NCI-H146 (cell line): ENCODE measurements around the gene LRP5.
"Not testable (repeated sequence)": the region's sequence is repeated elsewhere in the genome, so short reads cannot be mapped to it uniquely, and the experiment has no call there.

ENCODE experiments used
- DNase-seq: peaks from one replicate; lab custom pipeline; 2025; lab: John Stamatoyannopoulos, UW

LRP5 gene

DNA sequence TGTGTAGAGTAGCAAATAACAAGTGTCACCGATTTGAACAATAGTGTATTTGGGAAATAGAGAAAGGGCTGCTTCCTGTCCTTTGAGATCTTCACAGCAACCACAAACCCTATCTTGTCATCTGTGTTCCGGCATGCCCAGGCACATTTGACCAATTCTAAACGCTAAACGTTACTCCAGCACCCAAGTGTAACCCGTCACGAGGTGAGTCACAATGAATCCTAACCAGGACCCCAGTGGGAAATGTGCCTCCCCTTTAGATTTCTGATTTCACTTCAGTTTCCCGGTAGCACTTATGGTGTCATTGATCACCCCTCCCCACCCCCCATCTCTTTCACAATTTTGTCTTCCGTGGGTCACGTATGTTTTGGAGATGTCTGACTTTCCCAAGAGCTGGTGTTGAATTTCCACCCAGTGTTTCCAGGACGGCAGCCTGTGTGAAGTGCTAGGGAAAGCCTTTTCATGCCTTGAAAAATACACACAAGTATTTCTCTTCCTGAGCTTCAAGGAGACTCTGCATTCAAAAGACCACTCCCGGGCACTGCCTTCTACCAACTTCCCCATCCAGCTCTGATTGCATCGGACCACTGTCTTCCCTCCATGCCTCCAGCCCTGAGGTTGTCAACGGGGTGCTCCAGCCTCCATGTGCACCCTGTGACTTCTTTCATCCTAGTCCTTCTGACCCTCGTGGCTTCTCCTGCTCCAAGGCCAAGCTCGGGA, 30.1 kb upstream of the LRP5 start:
- DNase-seq: no peak

DNA sequence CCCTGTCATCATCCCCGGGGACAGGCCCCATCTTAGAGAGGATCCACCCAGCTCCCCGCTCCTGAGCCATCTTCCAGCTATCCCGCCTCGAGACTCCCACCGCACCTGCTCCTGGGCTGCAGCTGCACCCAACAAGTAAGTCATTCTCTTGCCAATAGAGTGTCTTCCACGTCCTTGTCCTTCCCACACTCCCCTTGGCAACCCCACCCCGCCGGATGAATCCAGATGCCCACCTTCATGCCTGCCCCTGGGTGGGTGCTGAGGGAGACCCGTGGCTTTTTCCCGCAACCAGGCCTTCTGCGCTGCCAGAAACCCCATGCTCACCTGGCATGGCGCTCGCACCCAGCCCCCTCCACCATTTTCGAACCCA, 29.5 kb upstream of the LRP5 start:
- DNase-seq: no peak

DNA sequence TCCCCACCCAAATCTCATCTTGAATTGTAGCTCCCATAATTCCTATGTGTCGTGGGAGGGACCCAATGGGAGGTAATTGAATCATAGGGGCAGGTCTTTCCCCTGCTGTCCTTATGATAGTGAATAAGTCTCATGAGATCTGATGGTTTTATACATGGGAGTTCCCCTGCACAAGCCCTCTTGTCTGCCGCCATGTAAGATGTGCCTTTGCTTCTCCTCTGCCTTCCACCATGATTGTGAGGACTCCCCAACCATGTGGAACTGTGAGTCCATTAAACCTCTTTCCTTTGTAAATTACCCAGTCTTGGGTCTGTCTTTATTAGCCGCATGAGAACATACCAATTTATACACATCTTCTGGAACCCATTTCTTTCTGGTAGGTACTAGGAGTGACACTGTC, 27.8 kb upstream of the LRP5 start:
- DNase-seq: not testable (repeated sequence)

DNA sequence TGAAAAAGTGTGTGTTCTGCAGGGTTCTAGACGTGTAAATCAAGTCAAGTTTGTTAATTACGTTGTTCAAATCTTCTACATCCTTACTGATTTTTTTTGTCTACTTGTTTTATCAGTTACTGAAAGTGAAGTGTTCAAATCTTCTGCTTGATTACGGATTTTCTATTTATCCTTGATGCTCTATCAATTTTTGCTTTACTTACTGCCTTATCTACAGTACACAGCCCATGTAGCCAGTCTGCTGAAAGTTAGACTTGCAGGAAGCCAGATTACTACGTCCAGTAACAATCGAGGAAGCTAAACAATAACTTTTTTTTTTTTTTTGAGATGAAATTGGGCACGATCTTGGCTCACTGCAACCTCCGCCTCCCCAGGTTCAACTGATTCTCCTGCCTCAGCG, 25.0 kb upstream of the LRP5 start:
- DNase-seq: no peak

DNA sequence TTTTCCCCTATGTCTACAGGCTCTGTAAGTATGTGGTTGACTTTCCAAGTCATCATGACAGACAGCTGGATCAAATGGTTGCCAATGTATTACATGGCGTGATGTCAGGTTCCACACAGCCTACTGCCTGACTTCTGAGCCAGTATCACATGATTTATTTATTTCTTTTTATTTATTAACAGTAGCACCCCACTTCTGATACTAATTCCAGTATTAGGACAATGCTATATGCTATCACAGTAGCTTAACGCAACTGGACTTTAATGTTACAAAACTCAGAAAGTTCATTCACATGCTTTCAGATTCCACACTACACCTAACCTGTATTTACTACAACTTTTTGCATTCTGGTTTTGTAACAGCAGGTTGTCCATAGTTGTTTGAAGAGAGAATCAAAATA, 22.9 kb upstream of the LRP5 start:
- no peak for DNase-seq

DNA sequence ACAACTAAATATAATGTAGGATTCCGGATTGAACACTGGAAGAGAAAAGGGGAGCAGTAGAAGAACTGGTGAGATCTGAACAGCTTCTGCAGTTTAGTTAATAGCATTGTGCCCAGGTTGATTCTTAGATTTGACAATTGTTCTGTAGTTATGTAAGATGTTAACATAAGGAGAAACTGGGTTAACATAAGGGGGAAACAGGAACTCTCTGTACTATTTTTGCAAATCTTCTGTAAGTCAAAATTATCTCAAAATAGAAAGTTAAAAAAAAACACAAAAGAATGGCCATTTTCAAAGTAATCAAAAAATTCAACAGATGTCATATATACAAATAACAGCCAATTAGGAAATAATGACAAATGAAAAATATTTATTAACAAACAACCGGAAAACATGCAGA, 18.7 kb upstream of the LRP5 start:
- no peak for DNase-seq

DNA sequence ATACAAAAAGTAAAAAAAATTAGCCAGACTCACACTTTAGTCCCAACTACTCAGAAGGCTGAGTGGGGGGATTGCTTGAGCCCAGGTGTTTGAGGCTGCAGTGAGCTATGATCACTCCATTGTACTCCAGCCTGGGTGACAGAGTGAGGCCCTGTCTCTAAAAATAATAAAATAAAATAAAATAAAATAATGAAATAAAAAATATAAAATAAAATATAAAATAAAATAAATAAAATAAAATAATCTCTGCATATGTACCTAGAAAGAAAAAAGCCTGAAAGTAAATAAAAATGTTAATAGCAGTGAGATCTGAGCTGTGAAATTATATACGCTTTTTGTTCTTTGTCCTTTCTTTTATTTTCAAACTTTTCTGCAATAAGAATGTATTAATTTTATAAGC, 17.1 kb upstream of the LRP5 start:
- no peak for DNase-seq

DNA sequence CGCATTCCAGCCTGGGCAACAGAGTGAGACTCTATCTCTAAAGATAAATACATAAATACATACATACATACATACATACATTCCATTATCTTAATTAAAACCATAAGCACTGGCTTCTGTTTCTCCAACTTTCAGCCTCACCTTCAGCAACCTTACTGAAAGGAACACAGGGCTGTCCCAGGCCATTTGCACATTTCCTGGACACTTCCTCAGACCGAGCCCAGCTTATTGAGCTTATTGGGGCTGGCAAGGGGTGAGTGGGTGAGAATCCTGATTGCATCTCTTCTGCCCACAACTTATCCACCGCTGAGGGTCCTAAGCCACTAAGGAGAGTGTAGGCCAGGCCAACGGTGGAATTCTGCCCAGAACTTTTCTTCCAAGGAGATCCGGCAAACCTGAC, 16.5 kb upstream of the LRP5 start:
- DNase-seq: no peak

DNA sequence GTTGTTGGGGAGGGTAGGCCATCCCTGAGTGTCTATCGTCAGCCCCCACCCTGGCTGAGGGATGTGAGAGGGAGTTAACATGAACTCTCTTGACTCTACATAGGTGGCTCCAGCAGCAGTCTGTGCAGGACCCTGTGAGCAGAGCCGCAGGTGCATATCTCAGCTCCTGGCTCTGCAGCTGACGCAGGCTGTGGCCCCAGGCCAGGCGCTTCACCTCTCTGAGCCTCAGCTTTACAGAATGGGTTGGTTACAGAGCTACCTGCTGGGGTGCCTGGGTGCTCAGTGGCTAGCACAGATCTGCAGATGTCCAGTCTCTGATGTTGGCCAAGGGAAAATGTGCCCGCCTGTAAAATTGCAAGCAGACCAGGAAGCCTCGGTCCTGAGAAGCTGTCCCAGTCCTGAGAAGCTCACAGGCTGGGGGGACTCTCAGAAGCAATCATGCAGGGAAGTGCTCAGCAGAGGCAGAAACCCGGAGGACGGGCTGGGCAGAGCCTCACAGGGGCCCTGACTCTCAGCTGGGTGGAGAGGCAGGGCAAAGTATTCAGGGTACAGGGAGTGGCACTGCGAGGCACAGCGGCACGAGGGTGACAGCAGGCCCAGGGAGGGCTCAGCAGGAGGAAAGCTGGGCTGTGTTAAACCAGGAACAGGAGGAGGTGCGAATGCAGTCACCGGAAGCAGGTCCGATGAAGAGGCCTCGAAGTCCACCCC, 15.9 kb upstream of the LRP5 start:
- DNase-seq: no peak

DNA sequence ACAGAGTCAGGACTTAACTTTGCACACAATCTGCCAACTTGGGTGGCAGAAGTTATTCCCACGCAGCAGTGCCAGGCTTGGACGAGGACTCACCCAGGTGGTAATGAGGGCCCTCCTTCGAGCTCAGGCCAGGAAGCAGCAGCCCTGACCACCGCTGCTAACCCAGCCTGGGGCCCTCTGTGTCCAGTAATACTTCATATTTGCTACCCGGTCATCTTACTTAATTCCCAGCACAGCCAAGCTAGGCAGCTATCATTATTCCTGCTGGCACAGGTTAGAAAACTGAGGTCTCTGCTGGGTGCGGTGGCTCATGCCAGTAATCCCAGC, 15.4 kb upstream of the LRP5 start:
- no peak for DNase-seq

DNA sequence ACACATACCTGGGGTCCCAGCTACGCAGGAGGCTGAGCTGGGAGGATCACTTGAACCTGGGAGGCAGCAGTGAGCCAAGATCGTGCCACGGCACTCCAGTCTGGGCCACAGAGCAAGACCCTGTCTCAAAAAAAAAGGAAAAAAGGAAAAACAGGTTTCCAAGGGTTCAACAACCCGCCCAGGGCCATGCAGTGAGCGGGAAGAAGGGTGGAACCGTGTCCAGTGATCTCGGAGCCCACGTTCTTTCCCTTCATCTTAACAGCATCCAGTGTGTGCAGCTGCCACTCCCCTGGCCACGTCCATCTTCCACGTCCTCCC, 14.9 kb upstream of the LRP5 start:
- no peak for DNase-seq

DNA sequence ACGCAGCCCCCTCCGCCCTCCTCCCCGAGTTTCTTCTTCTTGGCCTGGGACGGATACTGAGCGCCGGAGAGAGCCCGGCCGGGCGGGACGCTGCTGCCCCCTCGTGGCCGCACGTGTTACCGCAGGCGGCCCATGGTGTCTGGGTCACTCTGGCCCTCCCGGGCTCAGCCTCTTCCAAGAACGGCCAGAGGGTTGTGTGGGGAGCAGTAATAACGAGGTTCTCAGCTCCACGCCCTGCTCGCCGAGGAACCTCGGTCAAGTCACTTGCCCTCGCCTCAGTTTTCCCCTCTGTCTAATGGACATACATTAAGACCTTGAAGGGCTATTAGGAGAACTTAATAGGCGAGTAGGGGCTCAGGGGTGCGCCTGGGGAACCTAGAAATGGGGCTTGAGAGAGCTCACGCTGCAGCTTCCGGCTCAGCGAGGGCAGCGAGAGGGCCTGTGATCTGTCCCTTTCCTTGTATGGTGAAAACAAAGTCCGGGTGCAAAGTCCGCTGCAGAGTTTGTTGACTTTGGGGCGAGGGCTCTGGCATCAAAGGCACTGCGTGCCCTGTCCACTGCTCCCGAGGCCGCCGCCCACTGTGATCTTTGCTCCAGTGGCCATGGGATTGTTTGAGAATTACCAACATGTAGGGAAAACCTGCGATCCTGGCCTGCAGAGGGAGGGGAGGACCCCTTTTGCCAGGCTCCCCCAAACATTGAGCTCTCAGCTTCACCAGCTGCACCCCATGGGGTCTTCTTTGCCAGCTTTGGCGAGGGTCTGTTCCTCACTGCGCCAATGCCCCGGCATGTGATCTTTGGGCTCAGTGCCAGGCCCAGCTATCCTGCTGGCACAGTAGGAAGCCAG, 14.4 kb upstream of the LRP5 start:
- DNase-seq: peak; percentile 55

DNA sequence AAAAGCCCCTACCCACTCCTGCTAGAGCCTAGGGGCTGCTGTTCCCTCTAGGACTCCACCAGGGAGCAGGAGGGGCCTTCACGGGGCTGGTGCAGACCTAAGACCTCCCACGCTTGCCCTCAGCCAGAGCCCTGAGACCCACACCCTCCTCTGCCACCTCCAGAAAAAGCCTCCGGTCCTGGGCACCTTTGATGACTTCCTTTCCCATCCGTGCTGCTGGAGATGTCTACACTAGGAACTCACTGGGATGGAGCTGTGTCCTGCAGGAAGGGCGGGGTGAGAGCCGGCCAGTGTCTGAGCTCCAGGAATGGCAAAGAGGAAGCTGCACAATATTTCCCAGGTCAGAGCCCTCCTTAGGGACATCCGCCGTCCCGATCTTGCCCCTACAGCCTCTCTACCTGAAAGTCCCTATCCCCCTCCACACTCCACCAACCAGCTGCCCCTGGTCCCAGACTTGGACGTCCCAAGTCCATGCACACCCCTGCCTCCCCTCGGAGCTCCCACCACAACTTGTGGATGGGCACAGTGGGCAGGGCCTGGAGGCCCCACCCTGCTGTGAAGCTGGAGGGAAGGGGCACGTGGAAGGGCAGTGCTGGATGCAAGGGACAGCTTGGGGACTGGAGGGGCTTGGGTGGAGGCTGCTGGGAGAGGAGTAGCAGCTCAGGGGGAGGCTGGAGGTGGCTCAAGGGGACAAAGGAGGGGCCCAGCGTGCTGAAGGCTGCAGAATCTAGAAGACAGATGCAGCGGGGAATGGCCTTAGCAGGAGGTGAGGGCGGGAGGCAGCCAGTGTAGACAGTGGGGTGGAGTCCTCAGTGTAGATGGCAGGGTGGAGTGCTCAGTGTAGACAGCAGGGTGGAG, 13.5 kb upstream of the LRP5 start:
- DNase-seq: no peak

DNA sequence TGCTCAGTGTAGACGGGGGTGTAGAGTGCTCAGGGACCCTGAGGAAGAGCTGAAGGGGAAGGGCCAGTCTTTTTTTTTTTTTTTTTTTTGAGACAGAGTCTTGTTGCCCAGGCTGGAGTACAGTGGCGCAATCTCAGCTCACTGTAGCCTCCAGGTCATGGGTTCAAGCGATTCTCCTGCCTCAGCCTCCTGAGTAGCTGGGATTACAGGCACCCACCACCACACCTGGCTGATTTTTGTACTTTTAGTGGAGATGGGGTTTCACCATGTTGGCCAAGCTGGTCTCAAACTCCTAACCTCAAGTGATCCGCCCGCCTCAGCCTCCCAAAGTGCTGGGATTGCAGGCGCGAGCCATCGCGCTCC, 12.9 kb upstream of the LRP5 start:
- DNase-seq: not testable (repeated sequence)

DNA sequence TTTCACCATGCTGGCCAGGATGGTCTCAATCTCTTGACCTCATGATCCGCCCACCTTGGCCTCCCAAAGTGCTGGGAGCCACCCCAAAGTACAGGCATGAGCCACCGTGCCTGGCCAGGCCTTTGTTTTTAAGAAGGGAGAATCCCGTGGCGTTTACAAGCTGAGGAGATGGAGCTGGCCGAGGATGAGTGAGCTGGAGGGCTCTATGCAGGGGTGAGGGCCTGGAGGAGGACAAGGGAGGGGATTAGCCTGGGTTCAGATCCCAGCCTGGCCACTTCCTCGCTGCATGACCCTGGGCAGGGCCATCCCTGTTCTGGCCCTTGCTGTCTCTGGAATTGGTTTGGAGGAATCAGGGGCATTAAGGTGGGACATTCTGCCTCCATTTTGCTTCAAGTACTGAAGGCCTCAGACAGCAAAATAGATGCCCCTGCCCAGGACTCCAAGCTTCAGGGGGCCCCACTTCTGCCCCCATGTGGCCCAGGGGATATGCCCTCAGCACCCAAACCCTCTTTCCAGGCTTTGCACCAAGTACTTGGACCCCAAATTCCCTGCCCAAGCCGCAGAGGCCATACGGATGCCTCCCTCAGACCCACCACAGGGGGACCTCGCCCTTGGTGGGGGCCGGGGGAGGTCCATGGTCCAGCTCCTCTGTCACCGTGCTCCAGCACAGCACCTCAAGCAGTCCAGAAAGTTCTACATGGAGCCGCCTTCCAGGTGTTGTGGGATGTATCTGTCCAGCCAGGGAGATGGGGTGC, 12.1 kb upstream of the LRP5 start:
- no peak for DNase-seq

DNA sequence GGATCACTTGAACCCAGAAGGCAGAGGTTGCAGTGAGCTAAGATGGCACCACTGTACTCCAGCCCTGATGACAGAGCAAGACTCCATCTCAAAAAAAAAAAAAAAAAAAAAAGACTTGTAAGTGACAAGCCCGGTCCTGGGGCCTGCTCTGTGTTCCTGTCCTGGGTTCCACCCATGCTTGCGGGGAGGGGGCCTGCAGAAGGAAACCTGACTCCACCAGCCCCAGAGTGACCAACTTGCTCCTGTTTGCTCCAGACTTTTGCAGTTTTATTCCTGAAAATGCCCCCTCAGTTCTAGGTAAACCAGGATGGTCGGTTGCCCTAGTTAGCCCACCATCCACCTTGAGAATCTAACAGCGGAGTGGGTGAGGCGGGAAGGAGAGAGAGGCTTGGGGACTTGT, 10.1 kb upstream of the LRP5 start:
- no peak for DNase-seq

DNA sequence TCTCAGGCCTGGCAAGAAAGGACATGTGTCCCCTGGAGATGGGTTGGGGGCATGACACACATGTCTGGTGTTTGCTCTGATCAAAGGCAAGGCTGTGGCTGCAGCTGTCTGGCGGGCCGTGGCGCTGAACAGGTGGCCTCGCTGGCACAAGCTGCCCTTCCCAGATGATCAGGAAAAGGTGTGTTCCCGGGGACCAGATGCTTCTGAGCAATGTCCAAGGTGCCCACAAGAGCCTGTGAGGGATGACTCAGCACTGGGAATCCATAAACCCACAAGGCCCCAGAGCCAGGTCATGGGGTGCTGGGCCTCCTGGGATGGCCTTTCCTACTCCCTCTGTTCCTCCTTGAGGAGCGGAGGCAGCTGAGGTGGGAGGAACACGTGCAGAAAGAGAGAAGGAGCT, 9.7 kb upstream of the LRP5 start:
- DNase-seq: peak; percentile 66

DNA sequence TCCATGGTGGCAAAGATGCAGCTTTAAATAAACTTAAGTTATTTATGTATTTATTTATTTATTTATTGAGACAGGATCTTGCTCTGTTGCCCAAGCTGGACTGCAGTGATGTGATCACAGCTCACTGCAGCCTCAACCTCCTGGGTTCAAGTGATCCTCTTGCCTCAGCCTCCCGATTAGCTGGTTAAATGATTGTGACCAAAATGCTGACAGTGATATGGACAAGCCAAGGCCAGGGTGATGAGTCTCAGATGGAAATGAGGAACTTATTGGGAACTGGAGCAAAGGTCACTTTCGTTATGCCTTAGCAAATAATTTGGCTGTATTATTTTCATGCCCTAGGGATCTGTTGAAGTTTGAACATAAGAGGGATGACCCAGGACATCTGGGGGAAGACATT, 9.3 kb upstream of the LRP5 start:
- DNase-seq: no peak

DNA sequence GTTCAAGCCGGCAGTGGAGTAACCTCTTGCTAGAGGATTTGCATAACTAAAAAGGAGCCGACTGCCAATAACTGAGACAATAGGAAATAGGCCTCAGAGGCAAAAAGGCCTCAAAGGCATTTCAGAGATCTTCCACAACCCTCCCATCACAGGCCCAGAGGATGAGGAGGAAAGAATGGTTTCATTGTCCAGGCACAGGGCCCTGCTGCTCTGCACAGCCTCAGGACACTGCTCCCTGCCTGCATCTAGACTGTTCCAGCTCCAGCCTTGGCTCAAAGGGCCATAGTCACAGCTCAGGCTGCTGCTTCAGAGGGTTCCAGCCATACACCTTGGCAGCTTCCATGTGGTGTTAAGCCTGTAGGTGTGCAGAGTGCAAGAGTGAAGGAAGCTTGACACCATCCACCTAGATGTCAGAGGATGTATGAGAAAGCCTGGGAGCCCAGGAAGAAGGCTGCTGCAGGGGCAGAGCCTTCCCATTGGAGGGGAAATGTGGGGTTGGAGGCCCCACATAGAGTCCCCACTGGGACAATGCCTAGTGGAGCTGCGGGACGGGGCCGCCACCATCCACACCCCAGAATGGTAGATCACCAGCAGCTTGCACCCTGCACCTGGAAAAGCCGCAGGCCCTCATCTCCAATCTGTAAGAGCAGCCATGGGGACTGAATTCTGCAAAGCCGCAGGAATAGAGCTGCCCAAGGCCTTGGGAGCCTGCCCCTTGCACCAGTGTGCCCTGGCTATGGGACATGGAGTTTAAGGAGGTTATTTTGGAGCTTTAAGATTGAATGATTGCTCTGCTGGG, 8.2 kb upstream of the LRP5 start:
- DNase-seq: no peak

DNA sequence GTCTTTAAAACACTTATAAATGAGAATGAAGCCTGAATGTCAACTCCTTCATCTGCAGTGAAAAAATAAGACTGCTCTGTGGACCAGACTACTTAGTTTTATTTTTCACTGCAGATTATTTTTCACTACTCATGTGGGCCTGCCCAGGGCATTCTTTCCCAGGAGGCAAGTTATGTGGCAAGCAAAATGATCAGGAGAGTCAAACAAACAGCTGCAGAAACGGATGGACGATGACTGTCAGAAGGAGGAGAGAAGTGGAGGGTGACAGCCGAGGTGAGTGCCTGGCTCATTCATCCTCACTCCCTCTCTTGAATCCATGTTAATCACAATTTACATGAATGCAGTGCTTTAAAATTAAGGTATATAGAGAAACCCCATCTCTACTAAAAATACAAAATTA, 5.8 kb upstream of the LRP5 start:
- DNase-seq: no peak

DNA sequence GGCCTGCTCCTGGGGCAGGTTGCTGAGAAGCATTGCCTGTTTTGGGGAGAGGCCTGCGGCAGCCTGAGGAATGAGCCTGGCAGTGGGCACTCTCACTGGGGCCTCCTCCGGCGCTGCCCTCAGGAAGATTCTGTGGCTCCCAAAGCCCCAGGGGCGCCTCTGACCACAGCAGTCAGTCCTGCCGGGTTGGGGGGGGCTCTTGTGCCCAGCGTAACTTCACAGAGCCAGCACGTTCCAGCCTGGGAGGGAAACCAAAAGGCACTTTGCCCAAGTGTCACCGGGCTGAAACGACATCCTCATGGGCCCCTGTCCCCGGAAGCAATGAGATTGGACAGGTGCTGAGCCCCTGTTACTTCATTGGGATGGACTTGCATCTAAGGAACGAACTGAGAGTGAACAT, 4.3 kb upstream of the LRP5 start:
- no peak for DNase-seq
